GM13977 (cell line): ENCODE data around the gene DDX25.

Experiments
- DNase-seq: peaks from one replicate; pipeline ENCODE4 v3.0.0; 2012; ENCODE audit warnings: low spot score
- CTCF ChIP-seq: IDR thresholded peaks from 2 replicates; pipeline ENCODE4 v1.5.1; 2012; ENCODE audit warnings: mild to moderate bottlenecking, control low read depth; ENCODE audit not compliant: insufficient read depth; ENCODE audit errors: extremely low read depth, missing control alignments
- in situ Hi-C: fragments of 300-500 bp; cut with MboI; formaldehyde crosslinking; loops from one replicate; pipeline ENCODE4 v1.12.0; 2022; ENCODE audit warnings: low sequenced_read_pairs, low pct_unique_long_range_greater_than_20kb, mixed read lengths, inconsistent platforms; ENCODE audit not compliant: unreplicated experiment

DDX25 gene

GRCh38 chr11:125950178-125950490 is 45.8 kb downstream of the DDX25 start:
- in situ Hi-C loops, result no loop called here
- no peak for TF ChIP-seq CTCF
- no peak for DNase-seq

GRCh38 chr11:125950696-125951651 is 46.7 kb downstream of the DDX25 start:
- DNase-seq, result no peak
- TF ChIP-seq CTCF, result no peak
- in situ Hi-C loops, result no loop called here

GRCh38 chr11:125951731-125952130 is 47.4 kb downstream of the DDX25 start:
- DNase-seq, result no peak
- no peak for TF ChIP-seq CTCF
- in situ Hi-C loops, result no loop called here

GRCh38 chr11:125952559-125952958 is 48.3 kb downstream of the DDX25 start:
- in situ Hi-C loops, result no loop called here
- no peak for DNase-seq
- TF ChIP-seq CTCF, result no peak

GRCh38 chr11:125952973-125953372 is 48.7 kb downstream of the DDX25 start:
- in situ Hi-C loops, result no loop called here
- DNase-seq, result no peak

GRCh38 chr11:125953401-125953935 is 49.2 kb downstream of the DDX25 start:
- DNase-seq, result no peak
- TF ChIP-seq CTCF, result no peak
- in situ Hi-C loops, result no loop called here

More at GRCh38 chr11:125952973-125953372, 48.7 kb downstream of the DDX25 start:
- TF ChIP-seq CTCF, result no peak
